Smooth muscle cell (in vitro differentiated cells): ENCODE data around the gene MAP2K7. TPM values are rescaled to one million over a fixed set of nuclear protein-coding genes. Genes with fewer than 3 reads are reported as not detected.

Source experiments
- DNase-seq: peaks from one replicate; lab custom pipeline; 2025; ENCODE audit not compliant: unreplicated experiment; lab: John Stamatoyannopoulos, UW
- H2AFZ ChIP-seq: fragments of 200-600 bp; sonication (generic); 2 replicates; pipeline ENCODE4 v1.6.0; 2016; ENCODE audit warnings: antibody characterized with exemption, low read depth, mild to moderate bottlenecking
- H3F3A ChIP-seq: fragments of 200-600 bp; sonication (generic); 2 replicates; pipeline ENCODE4 v1.6.0; 2017; ENCODE audit warnings: antibody characterized with exemption, low read depth
- H3K27ac ChIP-seq: fragments of 200-600 bp; sonication (generic); 2 replicates; pipeline ENCODE4 v1.5.1; 2016; ENCODE audit warnings: low read depth, mild to moderate bottlenecking
- H3K27me3 ChIP-seq: fragments of 200-600 bp; sonication (generic); 2 replicates; pipeline ENCODE4 v1.6.1; 2016; ENCODE audit warnings: low read depth, mild to moderate bottlenecking
- H3K36me3 ChIP-seq: fragments of 200-600 bp; sonication (generic); 2 replicates; pipeline ENCODE4 v1.5.1; 2016; ENCODE audit warnings: low read depth
- H3K4me1 ChIP-seq: fragments of 200-600 bp; sonication (generic); 2 replicates; pipeline ENCODE4 v1.5.1; 2016; ENCODE audit warnings: low read depth
- H3K4me2 ChIP-seq: fragments of 200-600 bp; sonication (generic); 2 replicates; pipeline ENCODE4 v1.6.0; 2016; ENCODE audit warnings: mild to moderate bottlenecking
- H3K4me3 ChIP-seq: fragments of 200-600 bp; sonication (generic); 2 replicates; pipeline ENCODE4 v1.5.1; 2016; ENCODE audit warnings: mild to moderate bottlenecking
- H3K79me2 ChIP-seq: fragments of 200-600 bp; sonication (generic); 2 replicates; pipeline ENCODE4 v1.6.0; 2016; ENCODE audit warnings: low read depth, mild to moderate bottlenecking
- H3K9ac ChIP-seq: fragments of 200-600 bp; sonication (generic); 2 replicates; pipeline ENCODE4 v1.6.0; 2016; ENCODE audit warnings: low read depth
- H3K9me3 ChIP-seq: fragments of 200-600 bp; sonication (generic); replicated peaks from 2 replicates; pipeline ENCODE4 v1.5.1; 2016; ENCODE audit warnings: low read depth
- H4K20me1 ChIP-seq: fragments of 200-600 bp; sonication (generic); 2 replicates; pipeline ENCODE4 v1.6.0; 2016; ENCODE audit warnings: low read depth
- CTCF ChIP-seq: fragments of 200-600 bp; sonication (generic); IDR thresholded peaks from 2 replicates; pipeline ENCODE4 v1.5.1; 2017; ENCODE audit warnings: borderline replicate concordance, mild to moderate bottlenecking, antibody characterized with exemption; ENCODE audit not compliant: insufficient read depth, poor library complexity, severe bottlenecking
- WGBS: methylation state at CpG from one replicate; pipeline ENCODE4 v1.1.7; 2016; ENCODE audit warnings: low lambda C conversion rate; 5-methylcytosine and 5-hydroxymethylcytosine counted together
- polyA plus RNA-seq: library from polyadenylated mRNA; unstranded; fragments of >200 nt; fragmentation: Nextera tagmentation; extraction: Ambion mirVana; gene quantifications from 2 replicates; pipeline ENCODE4 v1.2.1, GENCODE V29; 2016
- total RNA-seq: library from RNA; depleted of rRNA; stranded (reverse); fragments of >200 nt; gene quantifications from 2 replicates; pipeline ENCODE4 v1.2.3, GENCODE V29; 2014

The MAP2K7 gene
- total and polyA plus RNA-seq, 2 experiments from 2014 or later, result 6.7 to 9.2 TPM

GRCh38 chr19:7919610-7920518, 16.2 kb downstream of the MAP2K7 start, which contains the start of gene SNAPC2:
TSS of gene SNAPC2 (plus strand) at chr19:7920338. CDS start at chr19:7920367, 29 bp downstream.
- peak; percentile 12 for TF ChIP-seq CTCF
- no peaks in the 10 kb centered on the region for H3K9me3 ChIP-seq
- peaks cover 7% of the 10 kb centered on the region for H3F3A ChIP-seq
- peaks cover 10% of the 10 kb centered on the region for H4K20me1 ChIP-seq
- H3K27ac ChIP-seq, result peak within 1 kb of the TSS; percentile 56
- H3K4me2 ChIP-seq, result peak within 1 kb of the TSS; percentile 89
- H3K4me3 ChIP-seq, result peak within 1 kb of the TSS; percentile 94
- H3K4me1 ChIP-seq, result peaks cover 15% of the 10 kb centered on the region
- no peaks in the 10 kb centered on the region for H3K27me3 ChIP-seq
- H3K36me3 ChIP-seq, result no peaks in the 10 kb centered on the region
- DNase-seq, result peak; percentile 99
- peak within 1 kb of the TSS; percentile 34 for H2AFZ ChIP-seq
- H3K79me2 ChIP-seq, result no peaks in the 10 kb centered on the region
- WGBS, result 19% methylated on average over 61 of the region's 62 CpGs
- H3K9ac ChIP-seq, result peak within 1 kb of the TSS; percentile 48

- H3K36me3 ChIP-seq, result no peaks in the 10 kb centered on the region
- peak overlapping the region; percentile 94 for H3K4me3 ChIP-seq
- WGBS, result 6% methylated on average over 28 of the region's 62 CpGs
- H4K20me1 ChIP-seq, result peaks cover 10% of the 10 kb centered on the region
- no peaks in the 10 kb centered on the region for H3K27me3 ChIP-seq
- H3K4me1 ChIP-seq, result peaks cover 14% of the 10 kb centered on the region
- H3K79me2 ChIP-seq, result no peaks in the 10 kb centered on the region
- no peaks in the 10 kb centered on the region for H3K9me3 ChIP-seq
- peak overlapping the region; percentile 48 for H3K9ac ChIP-seq
- peak; percentile 99 for DNase-seq
- H3K27ac ChIP-seq, result peak overlapping the region; percentile 56
- H2AFZ ChIP-seq, result no peak overlapping the region
- TF ChIP-seq CTCF, result no peak
- H3K4me2 ChIP-seq, result peak overlapping the region; percentile 89
- H3F3A ChIP-seq, result peaks cover 7% of the 10 kb centered on the region
Observed at GRCh38 chr19:7920519-7921301, 17.0 kb downstream of the MAP2K7 start.

GRCh38 chr19:7921302-7921966, 17.8 kb downstream of the MAP2K7 start:
- Histone ChIP-seq H3K27ac (peak overlapping the region; percentile 46), H3K4me2 (peak overlapping the region; percentile 83), H3K79me2 (no peaks in the 10 kb centered on the region), H3K9ac (no peak overlapping the region), H2AFZ (no peak overlapping the region), H4K20me1 (peaks cover 10% of the 10 kb centered on the region), H3F3A (peaks cover 7% of the 10 kb centered on the region), H3K4me3 (peak overlapping the region; percentile 45), H3K4me1 (peaks cover 6% of the 10 kb centered on the region), H3K9me3 (no peaks in the 10 kb centered on the region), H3K27me3 (no peaks in the 10 kb centered on the region), H3K36me3 (no peaks in the 10 kb centered on the region)
- TF ChIP-seq CTCF, result no peak
- DNase-seq, result no peak
- WGBS, result 84% methylated on average over 17 of the region's 17 CpGs
